NCI-H146 treated with DMSO at 0.1 percent for 48 hours (cell line): Measurements from ENCODE around the gene PNMA8C.

Experiments
- DNase-seq: peaks from one replicate; lab custom pipeline; 2025; ENCODE audit not compliant: unreplicated experiment; lab: John Stamatoyannopoulos, UW

PNMA8C gene

DNA sequence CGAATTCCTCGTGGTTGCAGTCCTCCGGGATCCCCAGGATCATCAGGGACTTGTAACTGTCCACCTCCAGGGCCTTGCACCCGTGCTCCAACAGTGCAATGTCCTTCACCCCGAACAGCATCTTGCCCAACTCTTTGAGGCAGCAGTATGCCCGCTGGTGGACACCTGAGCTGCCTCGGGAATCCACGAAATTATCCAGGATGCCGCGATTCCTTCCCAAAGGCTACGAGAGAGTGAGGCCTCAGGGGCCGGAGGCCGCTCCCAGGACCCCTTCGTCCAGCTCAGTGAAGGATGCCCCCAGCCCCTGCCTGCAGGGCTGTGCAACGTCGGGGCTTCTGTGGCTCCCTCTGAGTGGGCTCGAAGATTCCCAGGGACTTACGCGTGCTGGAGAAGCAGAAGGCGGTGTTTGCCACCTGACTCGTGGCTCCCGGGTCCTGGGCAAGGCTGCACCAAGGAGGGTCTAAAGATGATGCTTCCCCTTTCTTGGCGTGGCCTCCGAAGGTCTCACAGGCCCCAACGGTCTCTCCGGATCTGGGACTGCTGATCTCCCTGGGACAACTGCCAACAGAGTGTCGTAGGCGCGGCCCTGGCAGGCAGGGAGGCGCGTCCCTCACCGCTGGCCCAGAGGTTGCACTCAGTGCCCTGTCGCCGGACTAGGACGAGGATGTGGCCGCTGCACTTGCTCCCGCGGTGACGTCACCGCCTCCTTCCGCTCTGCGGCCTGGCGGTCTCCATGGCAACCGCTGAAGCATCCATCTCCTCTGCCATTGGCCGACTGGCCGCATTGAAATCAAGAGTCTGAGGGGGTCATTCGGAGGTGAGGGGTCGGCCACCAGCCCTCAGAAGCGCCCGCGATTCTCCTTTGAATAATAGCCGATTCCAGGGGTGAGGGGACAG is at the start of gene PNMA8C:
TSS of gene PNMA8C (minus strand) at position 698 of the 897 bp plus-strand sequence. CDS start at position 121, 577 bp downstream.
- DNase-seq = peak; percentile 59

GRCh38 chr19:46475986-46476385 is 47.2 kb upstream of the PNMA8C start:
- no peak for DNase-seq

- no peak for DNase-seq
Measured at GRCh38 chr19:46474211-46474610, 45.5 kb upstream of the PNMA8C start.

DNA sequence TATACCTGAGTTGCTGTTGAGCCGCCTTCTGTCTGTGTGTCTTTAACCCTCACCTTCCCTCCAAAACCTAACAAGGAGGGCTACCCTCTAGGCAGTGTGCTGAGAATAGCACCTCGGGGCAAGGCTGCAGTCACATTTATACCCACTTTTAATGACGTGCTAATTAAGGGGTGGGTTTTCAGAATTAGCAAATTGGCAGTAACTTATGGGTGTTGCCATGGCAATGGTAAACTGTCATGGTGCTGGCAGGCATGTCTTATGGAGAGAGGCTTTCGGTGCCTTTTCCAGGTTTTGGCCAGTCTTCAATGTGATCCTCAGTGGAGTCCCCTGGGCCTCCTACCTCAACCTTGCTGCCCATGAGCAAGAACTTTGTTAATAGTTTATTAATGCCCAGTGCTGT is 43.9 kb upstream of the PNMA8C start:
- DNase-seq = no peak

GRCh38 chr19:46471811-46472543 is 43.2 kb upstream of the PNMA8C start:
- DNase-seq = no peak

DNA sequence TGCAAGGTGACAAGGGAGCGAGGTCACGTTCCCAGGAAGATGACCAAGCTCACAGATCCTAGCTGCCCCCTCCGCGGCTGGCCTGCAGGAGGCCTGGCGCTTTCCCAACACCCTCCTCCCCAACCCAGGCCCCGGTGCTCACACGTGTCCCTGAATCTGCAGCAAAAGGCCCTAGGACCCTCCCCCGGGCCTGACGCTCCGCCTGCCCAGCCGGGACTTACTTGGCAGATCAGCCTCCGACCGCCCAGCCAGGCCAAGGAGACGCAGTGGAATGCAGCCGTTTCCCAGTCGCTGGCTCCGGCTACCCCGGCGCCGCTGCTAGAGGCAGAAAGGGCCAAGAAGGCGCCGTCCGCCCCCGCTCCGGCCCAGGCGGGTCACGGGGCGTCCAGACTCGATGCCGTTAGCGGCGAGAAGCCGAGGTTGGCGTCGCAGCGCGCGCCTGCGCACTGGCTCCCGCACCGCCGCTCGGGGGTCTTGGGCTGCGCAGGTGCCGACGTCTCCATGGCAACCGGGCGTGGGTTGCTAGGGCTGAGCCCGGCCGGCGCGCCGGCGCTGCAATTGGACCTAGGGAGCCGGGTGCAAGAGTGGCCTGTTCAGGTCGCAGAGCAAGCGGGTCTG is 42.5 kb upstream of the PNMA8C start, which contains the start of gene PNMA8A:
TSS of gene PNMA8A (minus strand) at position 448 of the 618 bp plus-strand sequence. CDS start 528 bp downstream, outside the sequence.
- peak; percentile 78 for DNase-seq

DNA sequence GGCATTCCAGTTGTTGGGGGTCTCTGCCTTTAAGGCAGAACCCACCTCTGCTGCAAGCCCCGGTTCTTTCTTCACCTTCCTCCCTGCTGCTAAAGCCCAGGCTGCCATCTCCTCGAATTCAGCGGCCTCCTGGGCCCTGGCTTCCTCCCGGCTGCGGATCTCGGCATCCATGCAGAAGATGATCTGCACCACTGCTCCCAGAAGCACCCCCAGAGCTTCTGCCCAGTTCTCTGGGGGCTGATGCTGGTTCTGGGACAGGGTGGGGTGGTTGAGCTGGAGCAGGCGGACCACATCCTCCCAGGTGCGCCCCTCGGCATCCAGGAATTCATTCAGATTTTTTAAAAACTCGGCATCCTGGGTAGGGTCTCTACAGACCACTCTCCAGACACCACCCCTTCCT is 41.6 kb upstream of the PNMA8C start:
- no peak for DNase-seq

- no peak for DNase-seq
Measured at GRCh38 chr19:46469541-46470185, 40.9 kb upstream of the PNMA8C start.

- no peak for DNase-seq
Measured at GRCh38 chr19:46466536-46467196, 37.9 kb upstream of the PNMA8C start.

GRCh38 chr19:46463516-46463915 is 34.8 kb upstream of the PNMA8C start:
- DNase-seq = no peak

- DNase-seq = no peak
Measured at GRCh38 chr19:46461537-46461936, 32.8 kb upstream of the PNMA8C start.

- DNase-seq = no peak
Measured at GRCh38 chr19:46460981-46461380, 32.2 kb upstream of the PNMA8C start.

- no peak for DNase-seq
Measured at GRCh38 chr19:46460055-46460454, 31.3 kb upstream of the PNMA8C start.

- DNase-seq = no peak
Measured at GRCh38 chr19:46456930-46457329, 28.2 kb upstream of the PNMA8C start.

DNA sequence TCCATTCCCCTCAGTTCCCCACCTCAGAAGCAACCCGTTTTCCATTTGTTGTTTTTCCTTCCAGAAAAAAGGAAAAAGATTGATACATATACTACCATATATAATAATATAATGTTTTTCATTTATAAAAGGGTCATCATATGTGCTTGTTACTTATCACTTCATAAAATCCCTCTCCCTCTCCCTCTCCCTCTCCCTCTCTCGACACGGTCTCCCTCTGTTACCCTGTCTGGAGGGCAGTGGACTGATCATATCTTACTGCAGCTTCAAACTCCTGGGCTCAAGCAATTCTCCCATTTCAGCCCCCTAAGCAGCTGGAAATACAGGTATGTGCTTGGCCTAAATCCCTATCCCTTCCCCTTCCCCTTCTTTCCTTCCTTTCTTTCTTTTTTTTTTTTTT is 25.5 kb upstream of the PNMA8C start:
- no peak for DNase-seq

DNA sequence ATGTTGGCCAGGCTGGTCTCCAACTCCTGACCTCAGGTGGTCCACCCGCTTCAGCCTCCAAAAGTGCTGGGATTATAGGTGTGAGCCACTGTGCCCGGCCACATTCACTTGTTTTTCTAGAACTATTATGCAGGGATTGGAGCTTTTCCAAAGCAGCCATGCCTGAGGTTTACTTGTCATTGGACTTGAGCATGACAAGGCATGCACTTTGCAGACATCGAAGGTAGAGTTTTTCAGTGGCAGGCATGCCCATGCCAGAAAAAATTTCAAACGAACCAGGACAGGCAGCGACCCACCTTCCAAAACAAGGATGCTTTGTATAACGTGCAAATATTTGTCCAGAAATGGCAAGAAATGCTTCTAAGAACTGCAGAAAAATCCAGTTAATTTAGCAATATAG is 24.9 kb upstream of the PNMA8C start:
- no peak for DNase-seq

- DNase-seq = no peak
Measured at GRCh38 chr19:46452186-46452585, 23.4 kb upstream of the PNMA8C start.

- no peak for DNase-seq
Measured at GRCh38 chr19:46451352-46451751, 22.6 kb upstream of the PNMA8C start.

GRCh38 chr19:46450737-46451136 is 22.0 kb upstream of the PNMA8C start:
- DNase-seq = no peak

DNA sequence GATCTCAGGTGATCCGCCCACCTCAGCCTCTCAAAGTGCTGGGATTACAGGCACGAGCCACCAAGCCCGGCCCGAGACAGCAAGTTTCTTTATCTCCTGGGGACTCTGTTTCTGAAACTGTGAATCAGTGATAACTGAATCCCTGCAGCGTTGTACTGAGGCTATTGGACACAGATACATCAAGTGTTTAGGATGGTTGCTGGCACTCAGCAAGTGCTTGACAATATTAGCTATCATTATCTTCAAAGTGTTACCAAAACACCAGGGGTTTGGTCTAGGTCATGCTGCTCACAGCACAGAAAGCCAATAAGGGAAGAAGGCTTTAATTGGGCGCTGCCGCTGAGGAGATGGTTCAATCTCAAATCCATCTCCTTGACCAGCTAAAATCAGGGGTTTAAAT is 20.5 kb upstream of the PNMA8C start:
- no peak for DNase-seq

DNA sequence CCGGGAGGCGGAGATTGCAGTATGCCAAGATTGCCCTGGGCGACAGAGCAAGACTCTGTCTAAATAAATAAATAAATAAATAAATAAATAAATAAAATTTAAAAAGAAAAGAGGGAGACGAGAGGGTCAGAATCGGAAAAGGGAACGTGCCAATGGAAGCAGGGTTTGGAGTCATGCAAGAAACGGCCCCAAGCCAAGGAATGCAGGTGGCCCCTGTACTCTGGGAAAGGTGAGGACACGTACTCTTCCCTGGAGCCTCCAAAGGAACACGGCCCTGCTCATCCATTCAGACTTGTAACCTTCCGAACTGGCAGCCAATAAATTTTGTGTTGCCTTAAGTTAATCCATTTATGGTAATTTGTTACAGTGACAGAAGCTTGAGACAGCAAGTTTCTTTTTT is 19.9 kb upstream of the PNMA8C start:
- DNase-seq = no peak
